Sigmoid colon (tissue), 4 donors: ENCODE data around the gene SPTBN2.

Experiments
- CTCF ChIP-seq, 4 experiments: fragments of 450-650 bp in 3 of 4; fragments of 200-600 bp in 1 of 4; IDR thresholded peaks; one replicate each; pipeline ENCODE4 v1.5.1; 2016 to 2019; ENCODE audit warnings: antibody characterized with exemption in 4 of 4, mild to moderate bottlenecking in 3 of 4, moderate library complexity in 2 of 4
- EP300 ChIP-seq, 4 donors: sonication (generic); formaldehyde crosslinking; IDR thresholded peaks; one replicate each; pipeline ENCODE4 v1.6.1; 2017; ENCODE audit warnings: antibody characterized with exemption in 4 of 4
- POLR2A ChIP-seq, 2 donors: fragments of 450-650 bp; IDR thresholded peaks; one replicate each; pipeline ENCODE4 v1.6.1; 2016; ENCODE audit warnings: antibody characterized with exemption in 2 of 2, mild to moderate bottlenecking in 2 of 2, moderate library complexity in 2 of 2
- POLR2AphosphoS5 ChIP-seq, 4 donors: sonication (generic); formaldehyde crosslinking; IDR thresholded peaks; one replicate each; pipeline ENCODE4 v1.6.1; 2017; ENCODE audit warnings: antibody characterized with exemption in 4 of 4

DNA sequence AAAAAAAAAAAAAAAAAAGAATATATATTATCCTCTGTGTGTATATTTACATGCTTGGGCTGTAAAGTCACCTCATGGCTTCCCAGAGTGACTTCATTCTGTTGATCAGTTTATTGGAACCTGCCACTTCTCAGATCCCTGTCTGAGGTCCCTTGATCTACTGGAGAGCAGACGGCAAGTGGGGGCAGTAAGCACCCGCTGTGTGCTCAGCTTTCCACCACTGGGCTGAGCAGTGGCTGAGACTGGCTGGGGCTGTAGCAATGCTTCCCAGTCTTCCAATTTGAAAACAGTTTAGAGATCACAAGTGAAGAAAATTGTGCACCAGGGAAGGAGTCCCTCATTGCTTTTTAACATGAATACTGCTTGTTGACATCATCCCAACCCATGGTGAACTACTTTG lies 44.4 kb downstream of the SPTBN2 start:
- TF ChIP-seq CTCF (IDR thresholded peaks at IDR 0.05) (no peak), POLR2A (IDR thresholded peaks at IDR 0.05) (no peak), POLR2AphosphoS5 (IDR thresholded peaks at IDR 0.05) (no peak), EP300 (IDR thresholded peaks at IDR 0.05) (no peak)
